Measurements from ENCODE around the gene PWP2.

DNA sequence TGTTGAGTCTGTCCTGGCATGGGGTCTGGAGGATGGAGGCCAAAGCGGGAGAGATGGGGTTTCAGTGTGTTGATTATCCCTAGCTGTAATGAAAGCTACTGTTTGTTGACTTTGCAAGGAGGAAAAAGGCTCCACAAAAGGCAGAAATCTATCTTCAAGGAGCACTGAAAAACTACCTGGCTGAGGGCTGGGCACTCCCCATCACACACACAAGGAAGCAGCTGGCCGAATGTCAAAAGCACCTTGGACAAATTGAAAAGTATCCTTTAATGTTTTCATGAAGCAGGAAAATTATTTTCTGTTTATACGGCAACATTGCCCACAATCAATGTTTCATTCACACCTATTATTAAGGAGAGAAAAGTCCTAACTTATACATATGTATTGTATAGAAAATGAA, 27.8 kb upstream of the PWP2 start:
- TF ChIP-seq POLR2A (IDR thresholded peaks at IDR 0.05): no peak
- TF ChIP-seq, protein P1, sequence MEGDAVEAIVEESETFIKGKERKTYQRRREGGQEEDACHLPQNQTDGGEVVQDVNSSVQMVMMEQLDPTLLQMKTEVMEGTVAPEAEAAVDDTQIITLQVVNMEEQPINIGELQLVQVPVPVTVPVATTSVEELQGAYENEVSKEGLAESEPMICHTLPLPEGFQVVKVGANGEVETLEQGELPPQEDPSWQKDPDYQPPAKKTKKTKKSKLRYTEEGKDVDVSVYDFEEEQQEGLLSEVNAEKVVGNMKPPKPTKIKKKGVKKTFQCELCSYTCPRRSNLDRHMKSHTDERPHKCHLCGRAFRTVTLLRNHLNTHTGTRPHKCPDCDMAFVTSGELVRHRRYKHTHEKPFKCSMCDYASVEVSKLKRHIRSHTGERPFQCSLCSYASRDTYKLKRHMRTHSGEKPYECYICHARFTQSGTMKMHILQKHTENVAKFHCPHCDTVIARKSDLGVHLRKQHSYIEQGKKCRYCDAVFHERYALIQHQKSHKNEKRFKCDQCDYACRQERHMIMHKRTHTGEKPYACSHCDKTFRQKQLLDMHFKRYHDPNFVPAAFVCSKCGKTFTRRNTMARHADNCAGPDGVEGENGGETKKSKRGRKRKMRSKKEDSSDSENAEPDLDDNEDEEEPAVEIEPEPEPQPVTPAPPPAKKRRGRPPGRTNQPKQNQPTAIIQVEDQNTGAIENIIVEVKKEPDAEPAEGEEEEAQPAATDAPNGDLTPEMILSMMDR (IDR thresholded peaks at IDR 0.05): no peak
